Measurements from ENCODE around the gene CCDC182.

CCDC182 gene

GRCh38 chr17:57745242-57745641 is at the start of gene CCDC182:
TSS of gene CCDC182 (minus strand) at chr17:57745299. CDS start at chr17:57745272, 27 bp downstream.
- Histone ChIP-seq H3K27me3 (ENCODE audit: insufficient read depth, low read length) (peaks cover 73% of the 10 kb centered on the region), H2AFZ (ENCODE audit: low read length, unreplicated experiment) (no peak within 1 kb of the TSS), H3K4me1 (ENCODE audit: control insufficient read depth, insufficient read depth, low read length, unreplicated experiment) (no peaks in the 10 kb centered on the region), H3K27ac (ENCODE audit: low read depth, low read length) (no peak within 1 kb of the TSS), H3K4me3 (ENCODE audit: low read depth, low read length) (no peak within 1 kb of the TSS), H3K36me3 (ENCODE audit: insufficient read depth, low read length) (no peaks in the 10 kb centered on the region), H3K79me2 (ENCODE audit: control insufficient read depth, insufficient read depth, low read length, unreplicated experiment) (no peaks in the 10 kb centered on the region)

GRCh38 chr17:57794841-57795240 is 49.7 kb upstream of the CCDC182 start:
- Histone ChIP-seq H3K4me3 (ENCODE audit: low read depth, low read length) (no peak overlapping the region), H3K4me1 (ENCODE audit: control insufficient read depth, insufficient read depth, low read length, unreplicated experiment) (no peaks in the 10 kb centered on the region), H3K27me3 (ENCODE audit: insufficient read depth, low read length) (peaks cover 62% of the 10 kb centered on the region), H3K27ac (ENCODE audit: low read depth, low read length) (no peak overlapping the region), H3K36me3 (ENCODE audit: insufficient read depth, low read length) (no peaks in the 10 kb centered on the region), H3K79me2 (ENCODE audit: control insufficient read depth, insufficient read depth, low read length, unreplicated experiment) (no peaks in the 10 kb centered on the region), H2AFZ (ENCODE audit: low read length, unreplicated experiment) (no peak overlapping the region)

DNA sequence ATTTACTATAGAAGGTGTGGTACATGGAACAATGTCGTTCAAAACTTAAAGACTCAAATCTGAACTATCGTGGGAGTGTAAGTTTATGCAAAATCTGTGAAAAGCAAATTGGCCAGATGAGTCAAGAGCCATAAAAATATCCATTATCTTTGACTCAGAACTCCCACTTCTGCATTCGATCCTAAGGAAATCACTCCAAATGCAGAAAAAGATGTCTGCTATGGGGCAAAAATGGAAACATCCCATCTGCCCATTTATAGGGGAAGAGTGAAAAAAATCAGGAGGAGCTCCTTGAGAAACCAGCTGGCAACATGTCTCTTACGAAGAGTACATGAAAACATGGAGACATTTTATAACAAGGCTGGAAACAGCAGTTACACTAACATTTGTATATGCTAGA is 43.6 kb upstream of the CCDC182 start:
- no peaks in the 10 kb centered on the region for H3K79me2 ChIP-seq (ENCODE audit: control insufficient read depth, insufficient read depth, low read length, unreplicated experiment)
- no peak overlapping the region for H3K4me3 ChIP-seq (ENCODE audit: low read depth, low read length)
- H3K4me1 ChIP-seq (ENCODE audit: control insufficient read depth, insufficient read depth, low read length, unreplicated experiment) = no peaks in the 10 kb centered on the region
- peaks cover 91% of the 10 kb centered on the region for H3K27me3 ChIP-seq (ENCODE audit: insufficient read depth, low read length)
- no peak overlapping the region for H3K27ac ChIP-seq (ENCODE audit: low read depth, low read length)
- no peak overlapping the region for H2AFZ ChIP-seq (ENCODE audit: low read length, unreplicated experiment)
- H3K36me3 ChIP-seq (ENCODE audit: insufficient read depth, low read length) = no peaks in the 10 kb centered on the region

GRCh38 chr17:57785022-57785421 is 39.9 kb upstream of the CCDC182 start:
- Histone ChIP-seq H3K27ac (ENCODE audit: low read depth, low read length) (no peak overlapping the region), H3K4me3 (ENCODE audit: low read depth, low read length) (no peak overlapping the region), H3K79me2 (ENCODE audit: control insufficient read depth, insufficient read depth, low read length, unreplicated experiment) (no peaks in the 10 kb centered on the region), H3K27me3 (ENCODE audit: insufficient read depth, low read length) (peaks cover 76% of the 10 kb centered on the region), H3K36me3 (ENCODE audit: insufficient read depth, low read length) (no peaks in the 10 kb centered on the region), H2AFZ (ENCODE audit: low read length, unreplicated experiment) (no peak overlapping the region), H3K4me1 (ENCODE audit: control insufficient read depth, insufficient read depth, low read length, unreplicated experiment) (no peaks in the 10 kb centered on the region)

DNA sequence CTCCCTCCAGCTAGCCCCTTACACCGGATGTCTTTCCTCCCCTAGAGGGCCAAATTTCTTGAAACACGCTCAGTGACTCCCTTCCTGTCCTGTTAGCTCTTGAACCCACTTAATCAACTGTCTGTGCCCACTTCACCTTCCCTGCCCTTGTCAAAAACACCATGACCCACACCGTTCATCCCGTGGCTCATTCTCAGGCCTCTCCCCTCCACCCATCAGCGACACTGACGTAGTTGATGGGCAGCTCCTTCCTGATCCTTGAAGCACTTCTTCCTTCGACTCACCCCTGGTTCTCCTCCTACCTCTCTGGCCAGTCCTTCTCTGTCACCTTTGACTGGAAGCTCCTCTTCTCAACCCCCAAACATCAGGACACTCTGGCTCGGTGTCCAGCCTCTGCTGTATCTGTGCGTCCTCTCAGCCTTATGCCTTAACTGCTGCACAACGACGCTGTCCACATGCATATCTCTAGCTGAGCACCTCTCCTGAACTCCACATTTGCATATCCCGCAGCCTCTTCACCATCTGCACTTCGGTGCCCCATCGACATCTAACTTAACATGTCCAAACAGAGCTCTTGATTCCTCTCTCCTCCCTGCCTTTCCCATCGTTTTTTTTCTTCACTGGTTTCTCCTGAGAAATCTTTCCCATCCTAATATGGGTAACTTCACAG is 39.3 kb upstream of the CCDC182 start:
- no peak overlapping the region for H3K27ac ChIP-seq (ENCODE audit: low read depth, low read length)
- H3K4me1 ChIP-seq (ENCODE audit: control insufficient read depth, insufficient read depth, low read length, unreplicated experiment) = no peaks in the 10 kb centered on the region
- H3K4me3 ChIP-seq (ENCODE audit: low read depth, low read length) = no peak overlapping the region
- peaks cover 69% of the 10 kb centered on the region for H3K27me3 ChIP-seq (ENCODE audit: insufficient read depth, low read length)
- no peaks in the 10 kb centered on the region for H3K36me3 ChIP-seq (ENCODE audit: insufficient read depth, low read length)
- H2AFZ ChIP-seq (ENCODE audit: low read length, unreplicated experiment) = no peak overlapping the region
- H3K79me2 ChIP-seq (ENCODE audit: control insufficient read depth, insufficient read depth, low read length, unreplicated experiment) = no peaks in the 10 kb centered on the region

DNA sequence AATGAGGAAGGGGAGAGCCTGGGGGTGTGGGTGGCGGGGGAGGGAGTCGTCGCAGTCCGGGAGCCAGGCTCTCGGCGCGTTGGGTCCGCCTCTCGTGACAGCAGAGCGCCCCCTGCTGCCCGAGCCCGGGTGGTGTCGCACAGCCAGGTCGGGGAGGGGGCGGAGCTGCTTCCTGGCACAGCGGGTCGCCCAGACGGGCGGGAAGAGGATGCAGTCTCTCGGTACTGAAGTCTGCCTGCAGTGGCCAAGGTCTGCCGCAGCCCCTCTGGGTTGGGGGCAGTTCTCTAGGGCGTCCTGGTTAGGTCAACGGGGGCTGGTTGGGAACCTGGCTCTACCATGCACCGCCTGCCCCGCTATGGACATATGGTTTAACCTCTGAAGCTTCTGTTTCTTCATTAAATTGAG is 38.2 kb upstream of the CCDC182 start:
- no peak overlapping the region for H3K4me3 ChIP-seq (ENCODE audit: low read depth, low read length)
- peaks cover 62% of the 10 kb centered on the region for H3K27me3 ChIP-seq (ENCODE audit: insufficient read depth, low read length)
- no peak overlapping the region for H3K27ac ChIP-seq (ENCODE audit: low read depth, low read length)

DNA sequence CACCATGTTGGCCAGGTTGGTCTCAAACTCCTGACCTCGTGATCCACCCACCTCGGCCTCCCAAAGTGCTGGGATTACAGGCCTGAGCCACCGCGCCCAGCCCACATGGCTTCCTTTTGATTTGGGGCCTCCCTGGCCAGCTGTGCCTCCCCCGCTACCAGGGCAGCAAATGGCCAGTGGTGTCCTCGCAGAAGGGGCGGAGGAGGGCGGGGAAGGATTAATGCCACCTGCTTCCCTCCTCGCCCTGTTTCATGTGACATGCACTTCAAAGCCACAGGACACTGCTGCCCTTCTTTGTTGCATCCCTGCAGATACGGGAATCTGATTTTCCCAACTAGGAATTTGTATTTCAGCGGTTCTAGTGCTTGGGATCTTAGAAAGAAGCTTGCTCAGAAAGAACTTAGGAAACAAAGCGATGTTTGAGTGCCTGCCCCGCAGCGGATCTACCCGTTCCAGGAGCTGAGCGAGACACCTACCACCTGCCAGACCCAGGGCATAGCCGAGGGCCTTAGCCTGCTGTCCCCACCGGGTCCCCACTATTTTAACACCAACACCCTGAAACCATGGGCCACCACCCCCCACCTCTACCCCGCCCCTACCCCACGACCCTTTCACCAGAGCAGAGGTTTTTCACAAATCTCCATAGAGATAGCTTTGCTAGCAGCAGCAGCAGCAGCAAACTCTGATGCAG is 37.7 kb upstream of the CCDC182 start:
- no peak overlapping the region for H3K4me3 ChIP-seq (ENCODE audit: low read depth, low read length)
- H3K36me3 ChIP-seq (ENCODE audit: insufficient read depth, low read length) = no peaks in the 10 kb centered on the region
- H3K27ac ChIP-seq (ENCODE audit: low read depth, low read length) = no peak overlapping the region
- no peaks in the 10 kb centered on the region for H3K79me2 ChIP-seq (ENCODE audit: control insufficient read depth, insufficient read depth, low read length, unreplicated experiment)
- H3K4me1 ChIP-seq (ENCODE audit: control insufficient read depth, insufficient read depth, low read length, unreplicated experiment) = no peaks in the 10 kb centered on the region
- no peak overlapping the region for H2AFZ ChIP-seq (ENCODE audit: low read length, unreplicated experiment)
- peaks cover 60% of the 10 kb centered on the region for H3K27me3 ChIP-seq (ENCODE audit: insufficient read depth, low read length)

More for the DNA sequence above, 38.2 kb upstream of the CCDC182 start:
- Histone ChIP-seq H3K36me3 (ENCODE audit: insufficient read depth, low read length) (no peaks in the 10 kb centered on the region), H3K79me2 (ENCODE audit: control insufficient read depth, insufficient read depth, low read length, unreplicated experiment) (no peaks in the 10 kb centered on the region), H2AFZ (ENCODE audit: low read length, unreplicated experiment) (no peak overlapping the region), H3K4me1 (ENCODE audit: control insufficient read depth, insufficient read depth, low read length, unreplicated experiment) (no peaks in the 10 kb centered on the region)

DNA sequence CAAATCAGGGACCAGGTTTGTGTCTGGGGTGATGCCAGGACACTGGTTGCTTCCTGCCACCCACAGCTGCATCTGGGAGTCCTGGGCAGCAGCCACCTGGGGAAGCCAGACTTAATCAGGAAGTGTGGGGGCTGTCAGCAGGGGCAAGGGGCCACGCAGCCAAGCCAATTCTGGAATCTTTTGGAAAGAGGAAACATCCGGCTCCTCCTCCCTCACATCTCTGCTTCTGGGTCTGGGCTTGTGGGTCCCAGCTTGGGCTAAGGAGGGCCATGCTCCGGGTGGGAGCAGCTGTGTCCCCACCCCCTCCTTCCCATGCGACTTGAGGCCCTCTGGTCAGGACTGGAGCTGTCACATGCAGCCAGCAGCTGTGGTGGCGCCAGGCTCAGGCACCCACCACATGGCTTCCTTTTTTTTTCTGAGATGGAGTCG is 37.0 kb upstream of the CCDC182 start:
- Histone ChIP-seq H2AFZ (ENCODE audit: low read length, unreplicated experiment) (no peak overlapping the region), H3K27ac (ENCODE audit: low read depth, low read length) (no peak overlapping the region), H3K27me3 (ENCODE audit: insufficient read depth, low read length) (peaks cover 60% of the 10 kb centered on the region), H3K4me3 (ENCODE audit: low read depth, low read length) (no peak overlapping the region), H3K4me1 (ENCODE audit: control insufficient read depth, insufficient read depth, low read length, unreplicated experiment) (no peaks in the 10 kb centered on the region), H3K36me3 (ENCODE audit: insufficient read depth, low read length) (no peaks in the 10 kb centered on the region), H3K79me2 (ENCODE audit: control insufficient read depth, insufficient read depth, low read length, unreplicated experiment) (no peaks in the 10 kb centered on the region)

- Histone ChIP-seq H3K4me3 (ENCODE audit: low read depth, low read length) (no peak overlapping the region), H3K4me1 (ENCODE audit: control insufficient read depth, insufficient read depth, low read length, unreplicated experiment) (no peaks in the 10 kb centered on the region), H2AFZ (ENCODE audit: low read length, unreplicated experiment) (no peak overlapping the region), H3K36me3 (ENCODE audit: insufficient read depth, low read length) (no peaks in the 10 kb centered on the region), H3K27me3 (ENCODE audit: insufficient read depth, low read length) (peaks cover 60% of the 10 kb centered on the region), H3K79me2 (ENCODE audit: control insufficient read depth, insufficient read depth, low read length, unreplicated experiment) (no peaks in the 10 kb centered on the region), H3K27ac (ENCODE audit: low read depth, low read length) (no peak overlapping the region)
These were observed 36.4 kb upstream of the CCDC182 start for GRCh38 chr17:57781386-57782061.

- H3K79me2 ChIP-seq (ENCODE audit: control insufficient read depth, insufficient read depth, low read length, unreplicated experiment) = no peaks in the 10 kb centered on the region
- no peak overlapping the region for H3K27ac ChIP-seq (ENCODE audit: low read depth, low read length)
- no peaks in the 10 kb centered on the region for H3K36me3 ChIP-seq (ENCODE audit: insufficient read depth, low read length)
- no peak overlapping the region for H2AFZ ChIP-seq (ENCODE audit: low read length, unreplicated experiment)
- H3K27me3 ChIP-seq (ENCODE audit: insufficient read depth, low read length) = peaks cover 63% of the 10 kb centered on the region
- no peaks in the 10 kb centered on the region for H3K4me1 ChIP-seq (ENCODE audit: control insufficient read depth, insufficient read depth, low read length, unreplicated experiment)
- H3K4me3 ChIP-seq (ENCODE audit: low read depth, low read length) = no peak overlapping the region
These were observed 34.6 kb upstream of the CCDC182 start for GRCh38 chr17:57779706-57780105.

Measured in ACC112 (cell line).